ENCODE data around the gene GRAP. TPM values are rescaled to one million over a fixed set of nuclear protein-coding genes. Genes with fewer than 3 reads are reported as not detected.

Gene GRAP
- total RNA-seq, 1 donor from 2014 or later: 1.7 TPM

DNA sequence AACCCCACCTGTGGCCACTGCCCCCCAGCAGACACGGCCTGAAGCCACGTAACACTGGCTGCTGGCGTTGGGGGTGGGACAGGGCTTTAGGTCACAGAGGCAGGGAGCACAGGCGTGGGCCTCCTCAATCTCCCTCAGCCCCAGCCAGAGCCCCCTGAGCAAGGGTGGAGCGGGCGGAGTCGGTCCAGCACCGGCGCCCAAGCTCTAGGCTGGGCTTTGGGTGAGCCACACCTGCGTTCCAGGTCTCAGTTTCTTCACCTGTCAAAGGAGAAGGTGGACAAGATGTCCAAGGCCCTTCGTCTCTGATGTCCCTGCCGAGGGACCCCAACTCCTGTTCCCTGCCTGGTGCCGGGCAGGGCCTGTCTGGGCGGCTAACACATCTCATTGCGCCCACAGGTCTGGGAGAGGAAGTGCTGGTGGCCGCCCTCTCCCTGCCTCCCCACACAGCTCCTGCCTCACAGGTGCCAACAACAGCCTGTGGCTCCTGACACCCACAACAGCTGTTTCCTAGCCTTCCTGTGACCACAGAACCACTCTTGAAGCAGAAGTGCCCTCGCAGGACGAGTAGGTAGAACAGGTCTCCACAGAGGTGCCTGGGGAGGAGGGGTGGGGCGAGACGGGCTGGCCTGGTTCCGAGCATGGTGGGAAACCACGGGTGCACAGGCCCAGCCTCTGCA is 54.2 kb downstream of the GRAP start:
- Histone ChIP-seq H3K4me3 (no peak overlapping the region), H3K4me1 (peaks cover 12% of the 10 kb centered on the region), H3K27me3 (ENCODE audit: low read depth) (no peaks in the 10 kb centered on the region), H3K27ac (replicated peaks) (no peak overlapping the region), H3K9me3 (replicated peaks) (peaks cover 17% of the 10 kb centered on the region), H3K36me3 (no peaks in the 10 kb centered on the region)
- DNase-seq: no peak
- intact Hi-C loops (cut with micrococcal nuclease): no loop called here
- TF ChIP-seq CTCF (IDR thresholded peaks at IDR 0.05; ENCODE audit: borderline replicate concordance): no peak

DNA sequence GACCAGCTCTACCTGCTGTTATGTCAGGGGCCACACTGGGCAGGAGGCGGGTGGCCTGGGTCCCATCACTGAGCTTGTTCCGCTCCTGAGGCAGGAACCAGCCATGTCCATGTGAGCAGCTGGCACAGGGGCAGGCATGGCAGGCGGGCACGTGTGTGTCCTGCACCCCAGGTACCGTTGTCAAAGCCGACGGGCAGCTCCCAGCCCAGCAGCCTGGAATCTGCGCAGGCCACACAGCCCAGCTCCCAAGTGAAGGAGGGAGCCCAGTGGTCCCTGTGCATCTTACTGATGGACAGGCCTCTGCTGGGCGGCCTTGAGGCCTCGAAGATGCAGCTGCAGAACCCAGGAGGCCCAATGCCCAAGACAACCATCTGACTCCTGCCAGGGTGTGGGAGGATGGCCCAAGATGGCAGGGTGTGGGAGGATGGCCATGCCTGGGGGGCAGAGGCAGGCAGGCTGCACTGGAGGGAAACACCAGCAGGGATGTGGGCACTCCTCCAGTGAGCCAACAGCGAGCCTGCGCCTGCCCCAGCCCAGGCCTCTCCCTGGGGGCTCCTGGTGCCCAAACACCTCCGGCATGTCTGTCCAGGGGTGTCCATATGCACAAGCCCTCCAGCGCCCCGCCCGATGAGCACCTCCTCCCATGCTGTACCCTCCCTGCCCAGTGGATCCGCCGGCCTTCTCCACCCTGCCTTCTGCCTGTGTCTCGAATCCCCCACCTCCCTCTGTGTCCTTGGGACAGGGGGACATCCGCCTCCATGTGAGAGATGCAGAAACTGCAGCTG is 55.0 kb downstream of the GRAP start:
- peaks cover 13% of the 10 kb centered on the region for H3K4me1 ChIP-seq
- no peak overlapping the region for H3K4me3 ChIP-seq
- TF ChIP-seq CTCF (IDR thresholded peaks at IDR 0.05; ENCODE audit: borderline replicate concordance): no peak
- DNase-seq: no peak
- H3K36me3 ChIP-seq: no peaks in the 10 kb centered on the region
- no peak overlapping the region for H3K27ac ChIP-seq (replicated peaks)
- H3K9me3 ChIP-seq (replicated peaks): peaks cover 17% of the 10 kb centered on the region
- H3K27me3 ChIP-seq (ENCODE audit: low read depth): no peaks in the 10 kb centered on the region
- intact Hi-C loops (cut with micrococcal nuclease): no loop called here

- Histone ChIP-seq H3K9me3 (replicated peaks) (peaks cover 7% of the 10 kb centered on the region), H3K27me3 (ENCODE audit: low read depth) (no peaks in the 10 kb centered on the region), H3K4me1 (peaks cover 13% of the 10 kb centered on the region), H3K4me3 (no peak overlapping the region), H3K36me3 (no peaks in the 10 kb centered on the region), H3K27ac (replicated peaks) (no peak overlapping the region)
- no peak for TF ChIP-seq CTCF (IDR thresholded peaks at IDR 0.05; ENCODE audit: borderline replicate concordance)
- intact Hi-C loops (cut with micrococcal nuclease): no loop called here
- no peak for DNase-seq
Observed at GRCh38 chr17:18990331-18990730, 56.4 kb downstream of the GRAP start.

GRCh38 chr17:18988546-18989173 is 58.1 kb downstream of the GRAP start:
- Histone ChIP-seq H3K27me3 (ENCODE audit: low read depth) (no peaks in the 10 kb centered on the region), H3K4me1 (peaks cover 13% of the 10 kb centered on the region), H3K4me3 (no peak overlapping the region), H3K36me3 (no peaks in the 10 kb centered on the region), H3K27ac (replicated peaks) (no peak overlapping the region), H3K9me3 (replicated peaks) (no peaks in the 10 kb centered on the region)
- intact Hi-C loops (cut with micrococcal nuclease): no loop called here
- DNase-seq: no peak
- TF ChIP-seq CTCF (IDR thresholded peaks at IDR 0.05; ENCODE audit: borderline replicate concordance): no peak

DNA sequence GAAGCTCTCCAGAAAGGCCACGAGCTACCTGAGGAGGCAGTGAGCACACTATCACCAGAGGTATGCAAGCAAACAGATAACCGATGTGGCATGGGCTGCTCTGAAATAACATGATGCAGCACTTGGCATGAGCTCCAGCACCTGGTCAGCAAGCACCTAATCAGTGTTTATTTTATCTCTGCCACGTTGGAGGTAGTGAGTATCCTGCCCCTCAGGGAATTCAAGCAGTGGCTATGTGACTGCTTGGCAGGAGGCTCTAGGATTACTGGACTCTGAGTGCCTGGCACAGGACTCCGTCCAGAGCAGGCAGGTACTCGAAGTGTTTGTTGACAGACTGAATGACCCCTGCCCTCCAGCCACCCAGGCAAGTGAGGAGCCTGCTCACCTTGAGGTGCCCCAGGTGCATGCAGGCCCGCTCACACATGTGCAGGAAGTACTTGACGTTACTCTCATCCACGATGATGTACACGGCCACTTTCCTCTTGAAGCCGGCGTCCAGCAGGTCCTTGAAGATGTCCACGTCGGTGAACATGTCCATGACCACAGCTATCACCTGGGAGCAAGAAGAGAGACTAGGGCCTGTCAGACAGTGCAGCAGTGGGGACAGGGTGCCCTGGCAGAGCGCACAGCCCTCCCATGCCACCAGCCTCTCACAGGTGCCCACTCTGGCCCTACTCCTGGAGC is 58.8 kb downstream of the GRAP start:
- DNase-seq: no peak
- intact Hi-C loops (cut with micrococcal nuclease): no loop called here
- H3K9me3 ChIP-seq (replicated peaks): no peaks in the 10 kb centered on the region
- no peak overlapping the region for H3K4me3 ChIP-seq
- H3K36me3 ChIP-seq: no peaks in the 10 kb centered on the region
- no peak overlapping the region for H3K27ac ChIP-seq (replicated peaks)
- no peak for TF ChIP-seq CTCF (IDR thresholded peaks at IDR 0.05; ENCODE audit: borderline replicate concordance)
- no peaks in the 10 kb centered on the region for H3K27me3 ChIP-seq (ENCODE audit: low read depth)
- H3K4me1 ChIP-seq: peaks cover 13% of the 10 kb centered on the region
